GM11168 (cell line): Measurements from ENCODE around the gene LYZL1.
"Not testable (repeated sequence)": the region's sequence is repeated elsewhere in the genome, so short reads cannot be mapped to it uniquely, and the experiment has no call there.

Experiments used
- in situ Hi-C: fragments of 300-500 bp; cut with MboI; formaldehyde crosslinking; loops from one replicate; pipeline ENCODE4 v1.12.0; 2022; ENCODE audit warnings: low sequenced_read_pairs; ENCODE audit not compliant: unreplicated experiment

LYZL1 gene

DNA sequence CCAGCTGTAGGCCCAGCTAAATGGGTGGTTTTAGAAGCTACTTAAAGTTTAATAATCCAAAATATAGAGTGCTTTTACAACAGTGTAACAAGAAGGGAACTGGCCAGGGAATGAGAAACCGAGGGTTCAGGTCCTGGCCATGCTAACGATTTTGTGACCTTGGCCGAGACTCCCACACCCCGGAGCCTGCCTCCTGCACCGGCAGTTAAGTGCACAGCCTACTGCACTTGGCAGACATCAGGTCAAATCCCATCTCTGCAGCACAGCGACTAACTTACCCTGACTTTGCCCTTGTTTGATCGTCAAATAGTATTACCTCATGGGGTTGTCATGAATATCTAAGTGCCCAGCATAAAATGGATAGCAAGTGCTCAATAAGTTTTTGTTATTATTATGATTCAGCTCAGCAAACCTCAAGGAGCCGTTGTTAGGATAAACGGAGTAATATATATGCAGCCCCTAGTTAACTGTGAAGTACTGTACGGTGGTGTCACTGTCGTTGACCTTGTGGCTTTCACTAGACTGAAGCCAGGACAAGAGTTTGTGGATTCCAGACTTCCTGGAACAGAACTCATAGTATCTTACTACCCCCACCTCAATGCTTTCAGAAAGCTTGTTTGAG lies 35.5 kb downstream of the LYZL1 start:
- in situ Hi-C loops: no loop called here

DNA sequence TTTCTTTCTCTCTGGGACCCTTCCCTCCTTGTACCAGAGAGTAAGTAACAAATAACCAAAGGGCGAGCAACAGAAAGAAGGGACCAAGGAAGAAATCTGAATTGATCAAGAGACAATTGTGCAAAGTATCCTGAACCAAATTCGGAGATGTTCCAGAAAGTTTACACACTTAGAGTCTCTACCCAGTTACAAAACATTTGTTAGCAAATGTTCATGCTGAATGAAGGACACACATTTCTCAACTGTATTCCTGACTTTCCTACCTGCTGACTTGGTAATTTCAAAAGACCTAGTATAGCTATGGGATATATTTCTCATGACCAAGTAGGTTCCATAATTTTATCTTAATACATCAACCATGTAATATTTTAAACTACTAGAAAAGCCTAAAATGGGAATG lies 37.4 kb downstream of the LYZL1 start:
- in situ Hi-C loops: no loop called here

DNA sequence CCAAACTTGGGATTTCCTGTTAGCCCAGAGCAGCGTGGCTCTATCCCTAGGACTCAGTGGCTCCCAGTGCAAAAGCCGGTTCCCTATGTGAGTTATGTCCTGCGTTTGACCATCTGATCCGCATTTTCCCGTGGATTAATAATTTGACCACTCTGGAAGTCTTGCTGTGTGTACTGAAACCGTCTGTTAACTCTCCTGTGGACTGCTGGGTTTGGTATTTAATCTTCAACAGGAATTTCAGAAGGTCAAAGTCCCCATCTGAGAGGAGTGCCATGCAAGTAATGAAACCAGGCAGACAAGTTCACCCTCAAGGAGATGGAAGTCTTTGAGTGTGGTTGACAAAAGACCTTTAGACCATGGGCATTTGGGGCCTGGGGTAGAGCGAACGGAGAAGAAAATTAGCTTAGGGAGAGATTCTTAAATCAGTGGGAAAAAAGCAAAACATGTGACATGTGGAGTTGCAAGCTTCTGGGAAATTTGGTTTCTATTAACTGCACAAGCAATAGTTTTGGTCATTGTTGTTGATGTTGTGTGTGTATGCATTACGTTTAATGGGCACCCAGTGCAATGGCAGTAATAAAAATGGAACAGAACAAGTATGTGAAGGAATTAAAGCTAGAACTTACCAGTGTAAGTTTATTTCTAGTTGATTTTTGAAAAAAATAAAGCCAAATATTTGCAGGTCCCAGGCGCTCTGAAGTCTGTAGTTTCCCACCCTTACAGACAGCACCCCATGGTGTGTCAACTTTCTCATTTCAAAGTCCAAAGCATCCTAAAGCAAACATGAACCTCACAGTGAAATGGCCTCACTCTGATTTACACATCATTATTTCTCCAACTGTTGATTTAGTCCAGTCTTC lies 38.2 kb downstream of the LYZL1 start:
- in situ Hi-C loops: no loop called here

DNA sequence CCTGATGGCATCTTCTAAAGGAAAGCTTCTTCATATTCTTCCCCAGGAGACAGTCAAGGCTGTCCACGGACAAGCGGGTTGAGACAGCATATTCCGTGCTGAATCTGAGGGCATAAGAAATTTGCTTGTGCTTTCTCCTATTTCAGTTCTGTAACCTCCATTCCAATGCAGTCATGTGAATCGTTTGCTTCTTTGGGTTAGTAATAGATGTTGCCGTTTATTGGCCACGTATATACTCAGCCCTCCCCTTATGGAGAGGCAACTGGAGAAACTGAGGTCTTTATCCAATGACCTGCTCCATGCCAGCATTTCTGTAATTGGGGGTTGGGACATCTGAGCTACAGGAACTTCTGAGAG lies 38.9 kb downstream of the LYZL1 start:
- in situ Hi-C loops: no loop called here

DNA sequence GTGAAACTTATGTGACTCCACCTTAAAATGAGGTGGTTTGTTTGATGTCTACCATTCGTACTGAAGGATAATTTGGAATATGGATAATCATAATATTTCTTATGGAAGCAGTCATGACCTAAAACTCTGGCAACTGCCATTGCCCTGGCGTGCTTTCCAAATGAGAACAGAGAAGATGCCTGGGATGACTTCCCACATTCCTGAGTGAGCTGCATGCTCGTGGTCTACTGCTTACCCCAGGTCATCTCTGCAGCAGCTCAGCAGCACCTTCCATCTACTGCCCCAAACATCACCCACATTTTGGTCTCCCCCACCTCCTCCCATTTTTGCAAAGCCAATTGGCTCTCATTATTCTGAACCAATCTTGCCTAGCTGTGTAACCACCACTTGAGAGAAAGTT lies 40.1 kb downstream of the LYZL1 start:
- in situ Hi-C loops: no loop called here

DNA sequence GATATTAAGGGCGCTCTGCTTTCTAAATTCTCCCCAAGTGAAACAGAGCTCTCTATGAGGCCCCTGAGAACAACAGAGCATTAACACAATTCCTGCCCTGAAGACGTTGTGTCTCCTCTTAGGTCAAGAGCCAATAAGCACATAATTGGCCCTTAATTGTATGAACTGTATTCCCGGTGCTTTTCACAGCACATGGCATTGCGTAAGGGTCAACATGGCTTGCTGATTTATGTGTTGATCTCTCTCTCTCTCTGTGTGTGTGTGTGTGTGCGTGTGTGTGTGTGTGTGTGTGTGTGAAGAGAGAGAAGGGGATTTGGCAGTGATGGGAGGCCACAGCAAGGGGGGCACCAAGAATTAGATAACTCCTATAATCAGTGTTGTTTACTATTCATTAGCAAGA lies 40.5 kb downstream of the LYZL1 start:
- in situ Hi-C loops: no loop called here

DNA sequence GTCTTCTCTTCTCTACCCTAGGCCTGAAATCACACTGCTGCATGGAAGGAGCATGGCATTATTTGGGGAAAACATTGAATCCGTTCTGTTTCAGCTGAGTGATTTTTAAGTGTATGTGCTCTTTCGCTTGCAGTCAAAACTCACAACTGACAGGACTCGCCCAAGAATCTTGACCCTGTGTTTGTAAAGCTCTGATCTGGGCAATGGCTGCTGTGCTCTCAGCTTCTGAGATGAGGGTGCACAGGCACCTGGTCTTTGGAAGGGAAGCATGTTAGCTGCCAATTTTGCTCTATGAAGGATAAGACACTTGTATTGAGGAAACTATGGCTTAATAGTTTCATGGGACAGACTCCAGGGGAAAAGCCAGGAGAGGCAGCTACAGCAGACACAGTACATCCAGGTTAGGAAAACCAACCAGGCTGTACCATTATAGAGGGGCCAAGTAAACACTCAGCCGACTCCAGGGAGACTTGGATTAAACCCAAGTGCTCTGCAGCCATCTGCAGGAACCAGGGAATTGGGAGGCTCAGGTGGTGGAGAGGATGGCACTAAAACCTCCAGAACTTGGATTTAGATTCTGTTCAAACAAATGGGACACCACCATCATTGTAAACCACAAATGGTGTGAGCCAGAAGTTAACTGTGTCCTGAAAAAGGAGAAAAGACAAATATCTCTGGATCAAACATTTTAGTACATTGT lies 43.3 kb downstream of the LYZL1 start:
- in situ Hi-C loops: no loop called here

DNA sequence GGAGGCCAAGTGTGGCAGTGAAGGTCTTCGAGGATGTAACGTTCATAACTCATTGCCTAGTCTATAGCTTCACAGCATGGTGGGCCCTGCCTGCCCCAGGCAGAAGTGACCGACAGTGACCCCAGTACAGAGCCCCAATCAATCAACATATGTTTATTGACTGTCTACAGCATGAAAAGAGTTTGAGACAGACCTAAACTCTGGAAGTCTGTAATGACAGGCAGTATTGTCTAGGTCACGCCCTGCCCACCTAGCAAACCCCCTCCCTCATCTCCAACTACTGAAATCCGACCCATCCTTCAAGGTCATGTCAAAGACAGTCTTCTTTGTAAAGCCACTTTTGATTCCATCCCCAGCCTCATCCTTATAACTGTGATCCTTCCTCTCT lies 43.9 kb downstream of the LYZL1 start:
- in situ Hi-C loops: no loop called here

DNA sequence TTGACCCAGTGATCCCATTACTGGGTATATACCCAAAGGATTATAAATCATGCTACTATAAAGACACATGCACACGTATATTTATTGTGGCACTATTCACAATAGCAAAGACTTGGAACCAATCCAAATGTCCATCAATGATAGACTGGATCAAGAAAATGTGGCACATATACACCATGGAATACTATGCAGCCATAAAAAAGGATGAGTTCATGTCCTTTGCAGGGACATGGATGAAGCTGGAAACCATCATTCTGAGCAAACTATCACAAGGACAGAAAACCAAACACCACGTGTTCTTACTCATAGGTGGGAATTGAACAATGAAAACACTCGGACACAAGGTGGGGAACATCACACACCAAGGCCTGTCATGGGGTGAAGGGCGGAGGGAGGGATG lies 48.7 kb downstream of the LYZL1 start:
- in situ Hi-C loops: not testable (repeated sequence)

DNA sequence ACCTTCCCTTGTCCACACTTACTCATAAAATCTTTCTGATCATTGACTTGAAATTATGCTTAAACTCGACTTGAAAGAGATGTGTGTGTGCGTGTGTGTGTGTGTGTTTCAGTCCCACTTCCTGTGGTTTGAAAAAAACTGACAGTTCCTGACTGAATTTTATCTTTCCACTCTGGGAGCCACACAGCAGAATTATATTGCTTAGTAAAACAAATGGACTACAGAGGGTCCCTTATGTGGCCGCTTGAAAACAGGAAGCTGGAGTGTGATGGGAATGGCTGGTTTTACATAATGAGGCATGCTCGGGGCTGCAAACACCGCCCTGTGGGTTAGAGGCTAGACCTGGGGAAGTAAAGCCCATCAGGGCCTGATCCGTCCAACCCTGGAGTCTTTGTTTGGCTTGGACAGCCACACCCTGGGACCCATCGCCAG lies 54.8 kb downstream of the LYZL1 start:
- in situ Hi-C loops: no loop called here

DNA sequence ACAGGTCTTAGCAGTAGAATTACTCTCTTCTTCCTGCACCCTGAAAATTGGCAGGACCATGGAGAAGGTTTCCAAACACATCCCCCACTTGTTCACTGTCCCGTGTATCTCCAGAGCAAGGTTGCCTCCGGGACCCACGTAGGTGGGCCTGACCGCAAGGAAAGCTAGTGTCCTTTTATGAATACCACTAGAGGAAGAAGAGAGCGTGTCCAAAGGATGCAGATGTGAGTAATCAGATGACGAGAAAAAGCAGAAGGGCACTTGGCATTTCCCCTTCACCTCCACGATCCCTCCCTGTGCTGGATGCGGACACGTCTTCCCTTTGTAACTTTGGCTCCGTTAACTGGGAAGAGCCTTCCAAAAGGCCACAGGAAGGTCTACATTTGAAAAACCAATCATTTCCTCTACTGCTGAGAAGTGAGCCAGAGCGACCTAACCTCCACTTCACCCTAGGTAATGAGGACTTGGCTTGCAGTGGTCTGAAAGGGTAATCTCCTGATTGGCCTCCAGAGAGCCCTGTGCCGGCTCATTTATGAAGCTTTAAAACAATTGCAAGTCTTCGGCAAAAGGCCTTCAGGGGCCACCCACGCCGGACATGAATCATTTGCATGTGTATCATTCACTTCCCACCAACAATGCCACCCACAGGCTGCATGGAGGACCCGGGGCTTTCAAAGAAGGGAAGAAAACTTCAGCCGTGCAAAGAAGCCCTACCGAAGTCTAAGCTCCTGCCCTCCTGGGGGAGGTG lies 55.4 kb downstream of the LYZL1 start:
- in situ Hi-C loops: no loop called here

DNA sequence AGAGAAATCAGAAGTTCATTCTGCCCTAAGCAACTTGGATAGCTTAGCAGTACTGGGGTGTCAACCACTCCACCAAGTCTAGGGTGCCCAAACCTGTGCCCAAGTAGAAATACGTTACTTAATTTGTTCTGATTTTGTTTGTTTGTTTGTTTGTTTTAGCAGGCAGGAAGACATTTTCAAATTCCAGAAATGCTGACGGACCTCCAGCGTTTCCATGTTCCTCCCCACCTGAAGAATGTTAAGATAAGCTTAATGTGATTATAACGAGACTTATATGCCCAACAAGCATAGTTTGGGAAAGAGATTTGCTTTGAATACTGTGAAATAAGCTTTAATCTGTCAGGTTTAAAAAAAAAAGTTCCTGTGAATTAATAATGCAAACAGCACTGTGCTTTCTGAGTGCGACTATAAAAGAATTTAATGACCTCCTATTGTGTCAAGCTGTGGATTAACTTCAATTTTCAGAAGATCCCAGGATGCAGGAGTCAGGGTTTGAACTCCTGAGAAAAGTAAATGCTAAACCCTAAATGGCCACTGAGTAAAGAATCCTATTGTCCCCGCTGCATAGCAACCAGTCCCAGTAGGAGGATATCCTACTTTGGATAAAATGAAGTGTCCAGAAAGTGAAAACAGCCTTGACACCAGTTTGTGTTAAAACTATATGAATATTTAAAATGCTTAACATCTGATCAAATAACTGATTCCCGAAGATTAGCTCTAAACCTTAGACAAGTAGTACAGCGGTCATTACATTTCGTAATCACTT lies 56.5 kb downstream of the LYZL1 start:
- in situ Hi-C loops: no loop called here

DNA sequence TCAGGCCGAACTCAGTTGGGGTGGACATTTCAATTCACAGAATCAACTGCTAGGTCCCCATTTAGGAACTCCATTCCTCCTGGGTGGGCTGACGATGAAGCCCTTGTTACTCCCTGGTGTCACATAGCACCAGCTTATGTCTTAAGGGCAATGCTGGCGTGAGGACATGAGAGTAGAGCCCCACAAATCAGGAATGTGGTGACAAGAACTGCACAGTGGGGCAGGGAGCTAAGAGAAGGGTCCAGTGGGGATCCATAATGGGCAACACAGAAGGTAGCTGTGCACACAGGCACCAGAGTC lies 57.0 kb downstream of the LYZL1 start:
- in situ Hi-C loops: no loop called here

DNA sequence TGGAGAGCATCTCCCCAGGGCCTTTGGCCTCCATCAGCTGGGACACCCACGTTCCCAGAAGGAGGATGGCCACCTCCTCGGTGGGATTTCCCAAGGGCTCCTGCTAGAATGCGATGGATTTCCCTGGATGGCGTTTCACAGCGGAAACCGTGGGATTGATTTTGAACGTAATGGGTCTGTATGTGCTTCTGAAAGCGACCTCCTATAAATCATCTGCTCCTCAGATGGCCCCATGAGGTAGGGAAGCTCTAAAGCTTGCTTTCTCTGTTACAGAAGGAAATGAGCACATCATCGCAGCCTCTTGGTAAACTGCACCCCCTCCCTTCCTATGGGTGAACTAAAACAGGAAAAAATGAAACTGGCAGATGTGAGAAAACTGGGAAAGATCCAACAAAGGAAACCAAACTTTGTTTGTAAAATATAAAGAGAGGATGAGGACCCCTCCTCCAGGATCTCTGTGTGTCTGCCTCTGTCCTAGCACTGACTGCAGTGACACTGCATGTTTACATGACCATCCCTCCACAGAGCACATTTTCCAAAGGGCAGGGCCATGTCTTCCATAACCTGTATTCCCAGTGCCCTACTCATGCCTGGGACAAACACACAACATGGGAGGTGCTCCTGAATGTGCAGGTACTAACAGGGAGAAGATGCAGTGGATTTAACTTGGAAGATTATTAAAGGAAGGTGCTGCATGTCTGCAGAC lies 57.6 kb downstream of the LYZL1 start:
- in situ Hi-C loops: no loop called here

DNA sequence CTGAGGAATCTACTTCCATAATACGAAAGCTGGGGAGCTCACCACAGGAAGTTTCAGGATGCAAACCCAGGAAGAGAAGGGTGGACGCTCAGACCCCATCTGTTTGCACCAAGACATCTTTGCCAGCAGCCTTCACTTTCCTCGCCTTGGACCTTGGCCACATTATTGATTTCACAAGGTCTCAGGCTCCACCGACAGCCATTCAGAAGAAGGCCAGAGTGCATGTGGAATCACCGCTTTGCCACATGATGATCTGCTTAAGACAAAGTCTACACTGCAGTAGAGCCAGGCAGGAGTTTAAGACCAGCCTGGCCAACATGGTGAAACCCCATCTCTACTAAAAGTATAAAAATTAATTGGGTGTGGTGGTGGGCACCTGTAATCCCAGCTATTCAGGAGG lies 60.0 kb downstream of the LYZL1 start:
- in situ Hi-C loops: no loop called here

DNA sequence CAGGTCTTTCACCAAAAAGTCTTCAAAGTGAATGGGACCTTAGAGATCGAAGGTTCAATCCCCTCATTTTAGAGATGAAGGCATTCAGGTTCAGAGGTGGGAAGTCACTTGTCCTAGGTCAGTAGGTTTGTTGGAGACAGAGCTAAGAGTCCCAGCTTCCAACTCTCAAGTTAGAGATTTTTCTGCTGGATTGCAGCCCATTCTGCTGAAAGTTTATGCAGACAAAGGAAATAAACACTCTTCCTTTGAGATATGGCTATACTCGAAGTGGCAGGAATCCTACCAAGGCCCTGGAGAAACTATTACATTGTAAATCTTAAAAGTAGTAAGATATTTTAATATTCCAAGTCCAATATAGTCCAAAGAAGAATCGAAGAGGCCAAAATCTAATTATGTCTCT lies 64.4 kb downstream of the LYZL1 start:
- in situ Hi-C loops: no loop called here

DNA sequence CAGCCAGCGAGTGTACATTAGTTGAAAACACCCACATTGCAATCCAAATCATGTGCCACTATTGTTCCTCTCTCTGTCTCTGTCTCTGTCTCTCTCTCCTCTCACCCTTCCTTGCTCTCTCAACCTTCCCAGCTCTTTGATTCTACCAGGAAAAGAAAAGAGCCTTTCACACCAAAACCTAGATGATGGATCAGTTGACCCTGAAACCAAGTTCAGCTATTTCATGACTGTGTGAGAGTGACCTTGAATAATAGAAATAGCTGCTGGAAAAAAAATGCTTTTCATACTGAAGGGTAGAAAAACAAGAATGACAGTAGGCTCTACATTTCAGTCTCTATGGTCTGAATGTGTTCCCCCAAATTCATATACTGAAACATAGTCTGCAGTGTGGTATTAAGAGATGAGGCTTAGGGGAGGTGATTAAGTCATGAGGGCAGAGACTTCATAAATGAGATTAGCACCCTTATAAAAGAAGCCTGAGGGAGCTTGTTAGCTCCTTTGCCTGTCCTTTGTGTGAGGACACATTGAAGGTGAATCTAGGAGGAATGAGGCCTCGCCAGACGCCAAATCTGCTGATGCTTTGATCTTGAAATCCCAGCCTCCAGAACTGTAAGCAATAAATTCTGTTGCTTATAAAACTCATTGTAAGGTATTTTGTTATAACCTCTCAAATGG lies 65.2 kb downstream of the LYZL1 start:
- in situ Hi-C loops: no loop called here

DNA sequence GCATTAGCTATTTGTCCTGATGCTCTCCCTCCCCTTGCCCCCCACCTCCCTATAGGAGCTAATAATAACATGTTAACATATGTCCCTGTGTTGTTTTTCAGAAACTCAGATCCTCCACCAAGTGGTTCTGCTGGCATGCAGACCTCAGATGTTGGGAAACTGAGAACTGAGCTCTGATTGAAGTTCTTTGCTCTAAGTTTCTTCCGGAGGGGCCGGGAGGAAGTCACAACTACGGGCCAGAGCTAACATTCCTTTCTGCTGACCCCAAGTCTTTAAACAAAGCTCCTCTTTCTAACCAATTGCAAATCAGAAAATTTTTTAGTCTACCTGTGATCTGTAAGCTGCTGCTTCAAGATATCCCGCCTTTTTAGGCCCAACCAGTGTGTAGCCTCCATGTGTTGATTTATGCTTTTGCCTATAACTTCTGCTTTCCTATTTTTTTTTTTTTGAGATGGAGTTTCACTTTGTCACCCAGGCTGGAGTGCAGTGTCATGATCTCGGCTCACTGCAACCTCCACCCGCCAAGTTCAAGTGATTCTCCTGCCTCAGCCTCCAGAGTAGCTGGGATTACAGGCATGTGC lies 66.6 kb downstream of the LYZL1 start:
- in situ Hi-C loops: no loop called here

DNA sequence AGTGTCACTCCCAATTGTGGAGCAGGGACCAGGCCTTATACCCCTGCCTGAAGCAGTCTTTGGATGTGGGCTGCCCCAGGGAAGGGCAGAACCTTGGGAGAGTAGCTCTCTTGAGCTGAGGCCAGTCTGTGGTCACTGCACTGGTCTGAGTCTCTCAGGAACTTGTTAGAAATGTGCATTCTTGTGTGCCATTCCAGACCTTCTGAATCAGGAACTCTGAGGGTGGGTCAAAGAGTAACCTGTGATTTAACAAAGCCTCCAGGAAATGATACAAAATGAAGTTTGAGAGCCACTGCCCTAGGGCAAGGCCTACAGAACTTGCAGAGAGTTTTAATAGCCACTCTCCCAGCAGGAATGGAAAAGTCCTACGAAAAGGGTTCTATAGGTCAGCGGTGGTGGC lies 68.1 kb downstream of the LYZL1 start:
- in situ Hi-C loops: no loop called here
